HL-60 (cell line): ENCODE results near the gene OBSL1.

Experiments
- DNase-seq, 2 experiments: peaks; one replicate each; pipeline ENCODE4 v3.0.0-alpha.2; 2010 to 2020; ENCODE audit warnings: low read depth in 1 of 2, low spot score in 1 of 2
- H3K27ac ChIP-seq: fragments of 250-450 bp; sonication (Bioruptor Pico); replicated peaks from 2 replicates; pipeline ENCODE4 v1.5.1; 2020; ENCODE audit warnings: mild to moderate bottlenecking, moderate library complexity
- H3K27me3 ChIP-seq: fragments of 250-450 bp; sonication (Bioruptor Pico); 2 replicates; pipeline ENCODE4 v1.5.1; 2021; ENCODE audit warnings: mild to moderate bottlenecking, moderate library complexity; ENCODE audit not compliant: insufficient read depth, poor library complexity, severe bottlenecking
- H3K4me3 ChIP-seq: replicated peaks from 2 replicates; pipeline ENCODE4 v1.5.1; 2011; ENCODE audit warnings: mild to moderate bottlenecking, control low read depth, low read length; ENCODE audit not compliant: insufficient read depth
- GABPA ChIP-seq: IDR thresholded peaks from 2 replicates; pipeline ENCODE4 v1.6.1; 2012; ENCODE audit warnings: low read depth
- POLR2AphosphoS5 ChIP-seq: IDR thresholded peaks from 2 replicates; pipeline ENCODE4 v1.6.1; 2012; ENCODE audit warnings: low read depth
- SPI1 ChIP-seq: IDR thresholded peaks from 2 replicates; pipeline ENCODE4 v1.6.1; 2012; ENCODE audit warnings: low read depth, mild to moderate bottlenecking, borderline replicate concordance
- TF ChIP-seq, protein P1 (sequence below): IDR thresholded peaks from 2 replicates; pipeline ENCODE4 v1.6.1; 2012; ENCODE audit warnings: low read depth; ENCODE audit not compliant: insufficient replicate concordance
- TF ChIP-seq, protein P2 (sequence below): IDR thresholded peaks from one replicate; pipeline ENCODE4 v1.5.1; 2011; ENCODE audit warnings: low read length, control low read depth, inconsistent platforms; ENCODE audit not compliant: insufficient read depth

OBSL1 gene

DNA sequence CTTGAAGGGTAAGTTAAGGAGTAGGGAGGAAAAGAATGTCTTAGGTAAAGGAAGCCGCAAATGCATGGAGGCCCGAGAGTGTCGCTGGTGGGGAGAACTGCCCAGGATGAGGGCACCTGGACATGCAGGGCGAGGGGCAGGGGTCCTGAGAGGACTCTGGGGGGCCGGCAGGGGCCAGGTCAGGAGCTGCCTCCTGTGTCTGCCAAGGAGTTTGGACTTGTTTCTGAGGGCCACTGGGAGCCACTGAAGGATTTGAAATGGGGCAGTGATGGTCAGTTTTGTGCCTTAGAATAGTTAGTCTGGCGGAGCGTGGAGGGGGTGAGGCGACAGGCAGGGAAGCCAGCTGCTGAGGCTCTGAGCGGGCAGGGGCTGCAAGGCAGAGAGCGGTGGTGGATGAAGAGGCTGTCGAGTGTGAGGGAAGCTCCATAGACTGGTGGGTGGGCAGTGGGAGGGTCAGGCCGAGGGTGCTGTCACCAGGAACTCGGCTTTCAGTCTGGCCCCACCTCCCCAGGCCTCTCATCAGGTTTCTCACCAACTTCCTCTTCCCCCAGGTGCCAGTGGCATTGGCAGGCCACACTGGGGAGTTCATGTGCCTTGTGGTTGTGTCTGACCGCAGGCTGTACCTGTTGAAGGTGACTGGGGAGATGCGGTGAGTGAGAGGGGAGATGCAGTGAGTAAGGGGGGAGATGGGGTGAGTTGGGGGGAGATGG, 41.4 kb upstream of the OBSL1 start:
- H3K4me3 ChIP-seq, result no peak overlapping the region
- no peak for TF ChIP-seq POLR2AphosphoS5

DNA sequence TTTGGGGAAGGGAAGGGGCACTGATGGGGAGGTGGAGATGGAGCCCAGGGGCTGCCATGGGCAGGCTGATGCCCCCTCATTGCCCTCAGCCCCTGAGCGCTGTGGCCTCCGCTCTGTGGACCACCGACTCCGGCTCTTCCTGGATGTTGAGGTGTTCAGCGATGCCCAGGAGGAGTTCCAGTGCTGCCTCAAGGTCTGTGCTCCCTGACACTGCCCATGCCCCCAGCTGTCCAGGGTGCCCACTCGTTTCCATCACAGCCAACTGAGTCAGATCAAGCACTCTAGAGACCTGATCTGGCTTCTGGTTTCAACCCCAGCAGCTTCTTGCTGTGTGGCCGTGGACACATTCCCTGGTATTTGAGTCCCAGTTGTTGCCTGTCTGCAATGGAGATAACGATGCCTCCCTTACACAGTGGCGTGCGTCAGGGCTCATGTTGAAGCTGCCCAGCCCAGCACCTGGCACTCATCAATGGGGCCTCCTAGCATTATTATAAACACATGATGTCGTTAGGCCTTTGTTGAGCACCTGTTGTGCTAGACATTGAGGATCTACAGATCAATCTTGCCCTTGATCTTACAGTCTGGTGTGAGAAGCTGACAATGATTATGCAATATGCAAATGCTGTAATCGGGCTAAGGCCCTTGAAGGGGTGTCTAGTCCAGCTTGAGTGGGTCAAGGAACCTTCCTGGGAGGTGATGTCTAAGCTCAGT, 40.7 kb upstream of the OBSL1 start:
- Histone ChIP-seq H3K4me3 (no peak overlapping the region), H3K27me3 (no peaks in the 10 kb centered on the region), H3K27ac (no peak overlapping the region)
- peak in 1 of 2 experiments; percentile 50 for DNase-seq
- TF ChIP-seq GABPA (no peak), POLR2AphosphoS5 (no peak), SPI1 (no peak)
- TF ChIP-seq, protein P1, sequence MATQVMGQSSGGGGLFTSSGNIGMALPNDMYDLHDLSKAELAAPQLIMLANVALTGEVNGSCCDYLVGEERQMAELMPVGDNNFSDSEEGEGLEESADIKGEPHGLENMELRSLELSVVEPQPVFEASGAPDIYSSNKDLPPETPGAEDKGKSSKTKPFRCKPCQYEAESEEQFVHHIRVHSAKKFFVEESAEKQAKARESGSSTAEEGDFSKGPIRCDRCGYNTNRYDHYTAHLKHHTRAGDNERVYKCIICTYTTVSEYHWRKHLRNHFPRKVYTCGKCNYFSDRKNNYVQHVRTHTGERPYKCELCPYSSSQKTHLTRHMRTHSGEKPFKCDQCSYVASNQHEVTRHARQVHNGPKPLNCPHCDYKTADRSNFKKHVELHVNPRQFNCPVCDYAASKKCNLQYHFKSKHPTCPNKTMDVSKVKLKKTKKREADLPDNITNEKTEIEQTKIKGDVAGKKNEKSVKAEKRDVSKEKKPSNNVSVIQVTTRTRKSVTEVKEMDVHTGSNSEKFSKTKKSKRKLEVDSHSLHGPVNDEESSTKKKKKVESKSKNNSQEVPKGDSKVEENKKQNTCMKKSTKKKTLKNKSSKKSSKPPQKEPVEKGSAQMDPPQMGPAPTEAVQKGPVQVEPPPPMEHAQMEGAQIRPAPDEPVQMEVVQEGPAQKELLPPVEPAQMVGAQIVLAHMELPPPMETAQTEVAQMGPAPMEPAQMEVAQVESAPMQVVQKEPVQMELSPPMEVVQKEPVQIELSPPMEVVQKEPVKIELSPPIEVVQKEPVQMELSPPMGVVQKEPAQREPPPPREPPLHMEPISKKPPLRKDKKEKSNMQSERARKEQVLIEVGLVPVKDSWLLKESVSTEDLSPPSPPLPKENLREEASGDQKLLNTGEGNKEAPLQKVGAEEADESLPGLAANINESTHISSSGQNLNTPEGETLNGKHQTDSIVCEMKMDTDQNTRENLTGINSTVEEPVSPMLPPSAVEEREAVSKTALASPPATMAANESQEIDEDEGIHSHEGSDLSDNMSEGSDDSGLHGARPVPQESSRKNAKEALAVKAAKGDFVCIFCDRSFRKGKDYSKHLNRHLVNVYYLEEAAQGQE, result no peak
- TF ChIP-seq, protein P2, sequence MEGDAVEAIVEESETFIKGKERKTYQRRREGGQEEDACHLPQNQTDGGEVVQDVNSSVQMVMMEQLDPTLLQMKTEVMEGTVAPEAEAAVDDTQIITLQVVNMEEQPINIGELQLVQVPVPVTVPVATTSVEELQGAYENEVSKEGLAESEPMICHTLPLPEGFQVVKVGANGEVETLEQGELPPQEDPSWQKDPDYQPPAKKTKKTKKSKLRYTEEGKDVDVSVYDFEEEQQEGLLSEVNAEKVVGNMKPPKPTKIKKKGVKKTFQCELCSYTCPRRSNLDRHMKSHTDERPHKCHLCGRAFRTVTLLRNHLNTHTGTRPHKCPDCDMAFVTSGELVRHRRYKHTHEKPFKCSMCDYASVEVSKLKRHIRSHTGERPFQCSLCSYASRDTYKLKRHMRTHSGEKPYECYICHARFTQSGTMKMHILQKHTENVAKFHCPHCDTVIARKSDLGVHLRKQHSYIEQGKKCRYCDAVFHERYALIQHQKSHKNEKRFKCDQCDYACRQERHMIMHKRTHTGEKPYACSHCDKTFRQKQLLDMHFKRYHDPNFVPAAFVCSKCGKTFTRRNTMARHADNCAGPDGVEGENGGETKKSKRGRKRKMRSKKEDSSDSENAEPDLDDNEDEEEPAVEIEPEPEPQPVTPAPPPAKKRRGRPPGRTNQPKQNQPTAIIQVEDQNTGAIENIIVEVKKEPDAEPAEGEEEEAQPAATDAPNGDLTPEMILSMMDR, result no peak

More for the DNA sequence above, 41.4 kb upstream of the OBSL1 start:
- H3K27ac ChIP-seq, result no peak overlapping the region
- no peaks in the 10 kb centered on the region for H3K27me3 ChIP-seq
- peak; percentile 46 to 62 for DNase-seq

GRCh38 chr2:219611306-219611705, 40.0 kb upstream of the OBSL1 start:
- no peak for DNase-seq
- Histone ChIP-seq H3K27me3 (no peaks in the 10 kb centered on the region), H3K4me3 (no peak overlapping the region), H3K27ac (no peak overlapping the region)
- TF ChIP-seq, protein P1, result no peak
- TF ChIP-seq, protein P2, result no peak

- no peak overlapping the region for H3K4me3 ChIP-seq
- DNase-seq, result no peak
- no peaks in the 10 kb centered on the region for H3K27me3 ChIP-seq
- peak overlapping the region; percentile 69 for H3K27ac ChIP-seq
- TF ChIP-seq, protein P1, result no peak
- TF ChIP-seq, protein P2, result no peak
- TF ChIP-seq SPI1 (no peak), POLR2AphosphoS5 (no peak), GABPA (no peak)
Observed at GRCh38 chr2:219609149-219609750, 37.9 kb upstream of the OBSL1 start.
